ENCODE measurements around the gene TCTN2. TPM values are rescaled to one million over a fixed set of nuclear protein-coding genes. Genes with fewer than 3 reads are reported as not detected.

Gene TCTN2
- polyA plus RNA-seq, 3 donors: 0.24 to 1.1 TPM; not detected in 1

DNA sequence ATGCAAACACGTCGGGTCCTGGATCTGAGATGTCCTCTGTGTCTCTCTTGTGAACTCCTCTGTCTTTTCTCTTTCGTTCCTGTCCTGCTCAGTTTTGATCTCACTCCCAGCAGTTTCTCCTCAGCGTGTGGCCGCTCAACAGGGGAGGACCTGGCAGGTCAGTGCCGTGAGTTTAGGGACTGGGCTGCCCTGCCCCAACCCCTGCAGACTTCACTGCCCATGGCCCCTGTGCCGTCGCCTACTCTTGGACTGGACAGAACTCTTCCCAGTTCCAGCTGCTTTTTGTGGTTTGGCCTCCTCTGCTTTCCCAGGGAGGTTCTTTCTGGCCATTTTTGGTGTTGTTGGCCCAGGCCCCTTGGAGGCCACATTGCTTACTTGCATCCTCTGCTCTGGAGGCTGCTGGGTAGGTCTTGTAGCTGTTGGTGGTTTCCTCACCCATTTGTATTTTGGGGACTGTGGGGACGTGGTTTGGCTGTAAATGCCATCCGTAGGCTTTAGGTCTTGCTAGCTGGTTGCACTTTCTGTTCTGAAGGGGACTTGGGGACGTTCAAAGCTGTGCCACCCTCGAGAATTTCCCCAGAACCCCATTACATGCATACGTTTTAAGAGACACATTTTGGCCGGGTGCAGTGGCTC lies 71.1 kb downstream of the TCTN2 start:
- H3K4me1 Mint-ChIP-seq: peaks cover 33% of the 10 kb centered on the region
- intact Hi-C loops (cut with micrococcal nuclease): no loop called here

DNA sequence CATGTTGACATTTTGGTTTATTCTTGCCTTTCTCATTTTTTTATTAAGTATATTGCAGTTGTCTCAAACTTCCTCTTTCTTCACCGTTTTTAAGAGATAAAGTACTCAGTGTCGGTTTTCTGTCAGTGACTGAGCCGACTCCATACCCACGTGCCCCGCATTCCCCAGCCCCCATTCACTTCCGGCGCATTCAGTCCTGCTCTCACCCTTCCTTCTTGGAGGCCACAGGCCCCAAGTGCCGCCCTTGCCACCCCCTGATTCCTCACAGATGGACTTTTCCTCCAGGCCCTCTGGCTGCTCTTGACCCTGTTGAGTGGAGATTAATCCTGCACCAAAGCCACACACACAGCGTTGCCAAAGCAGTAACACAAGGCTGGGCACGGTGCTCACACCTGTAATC lies 72.1 kb downstream of the TCTN2 start:
- Histone ChIP-seq H3K4me2 (replicated peaks; ENCODE audit: extremely low read depth, low read length, poor library complexity, severe bottlenecking) (peak overlapping the region; percentile 47), H3K9ac (ENCODE audit: insufficient read depth, low read length, poor library complexity, severe bottlenecking) (no peak overlapping the region), H4K20me1 (ENCODE audit: insufficient read depth, low read length) (no peaks in the 10 kb centered on the region), H3K4me1 (ENCODE audit: control insufficient read depth in 1 of 2, insufficient read depth in 2 of 2, low read length in 2 of 2) (peaks cover 22 to 26% of the 10 kb centered on the region in 2 donors), H2AFZ (ENCODE audit: insufficient read depth, low read depth, low read length, poor library complexity, severe bottlenecking) (peak overlapping the region; percentile 33), H3K4me3 (replicated peaks in 1 of 3; ENCODE audit: low read depth in 2 of 3, low read length in 3 of 3) (peak overlapping the region in 1 of 3 experiments; percentile 11), H3K79me2 (ENCODE audit: insufficient read depth, low read length) (no peaks in the 10 kb centered on the region), H3K27me3 (ENCODE audit: control insufficient read depth in 2 of 2, insufficient read depth in 2 of 2, low read length in 2 of 2) (no peaks in the 10 kb centered on the region), H3K27ac (ENCODE audit: low read depth in 1 of 2, low read length in 2 of 2) (peak overlapping the region in 1 of 2 donors; percentile 13), H3K36me3 (replicated peaks in 1 of 2; ENCODE audit: control insufficient read depth in 1 of 2, insufficient read depth in 2 of 2, low read length in 2 of 2) (peaks cover 44 to 57% of the 10 kb centered on the region in 2 donors), H3K9me3 (replicated peaks in 1 of 2; ENCODE audit: control insufficient read depth in 1 of 2, insufficient read depth in 1 of 2, low read length in 2 of 2) (no peaks in the 10 kb centered on the region)
- H3K4me1 Mint-ChIP-seq: peaks cover 38% of the 10 kb centered on the region
- peaks cover 0 to 2% (median 1%) of the 10 kb centered on the region in 3 donors for H3K27me3 Mint-ChIP-seq (ENCODE audit: low read depth in 3 of 3)
- H3K9me3 Mint-ChIP-seq: no peaks in the 10 kb centered on the region
- intact Hi-C loops (cut with micrococcal nuclease): no loop called here
- peak overlapping the region in 5 of 7 donors; percentile 45 to 90 (median 73) for H3K27ac Mint-ChIP-seq
- H3K36me3 Mint-ChIP-seq: peaks cover 60 to 67% of the 10 kb centered on the region in 2 donors
- peak overlapping the region; percentile 59 to 84 for H3K4me3 Mint-ChIP-seq
- peak; percentile 10 to 32 (median 23) for DNase-seq
- TF ChIP-seq, protein P1, sequence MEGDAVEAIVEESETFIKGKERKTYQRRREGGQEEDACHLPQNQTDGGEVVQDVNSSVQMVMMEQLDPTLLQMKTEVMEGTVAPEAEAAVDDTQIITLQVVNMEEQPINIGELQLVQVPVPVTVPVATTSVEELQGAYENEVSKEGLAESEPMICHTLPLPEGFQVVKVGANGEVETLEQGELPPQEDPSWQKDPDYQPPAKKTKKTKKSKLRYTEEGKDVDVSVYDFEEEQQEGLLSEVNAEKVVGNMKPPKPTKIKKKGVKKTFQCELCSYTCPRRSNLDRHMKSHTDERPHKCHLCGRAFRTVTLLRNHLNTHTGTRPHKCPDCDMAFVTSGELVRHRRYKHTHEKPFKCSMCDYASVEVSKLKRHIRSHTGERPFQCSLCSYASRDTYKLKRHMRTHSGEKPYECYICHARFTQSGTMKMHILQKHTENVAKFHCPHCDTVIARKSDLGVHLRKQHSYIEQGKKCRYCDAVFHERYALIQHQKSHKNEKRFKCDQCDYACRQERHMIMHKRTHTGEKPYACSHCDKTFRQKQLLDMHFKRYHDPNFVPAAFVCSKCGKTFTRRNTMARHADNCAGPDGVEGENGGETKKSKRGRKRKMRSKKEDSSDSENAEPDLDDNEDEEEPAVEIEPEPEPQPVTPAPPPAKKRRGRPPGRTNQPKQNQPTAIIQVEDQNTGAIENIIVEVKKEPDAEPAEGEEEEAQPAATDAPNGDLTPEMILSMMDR (IDR thresholded peaks at IDR 0.05): no peak
- WGBS (ENCODE audit: insufficient coverage): 0% methylated on average over 9 of the region's 10 CpGs

More for the DNA sequence above, 71.1 kb downstream of the TCTN2 start:
- Mint-ChIP-seq H3K27me3 (ENCODE audit: low read depth in 3 of 3) (peaks cover 0 to 2% (median 1%) of the 10 kb centered on the region in 3 donors), H3K4me3 (peak overlapping the region in 1 of 2 donors; percentile 31), H3K9me3 (no peaks in the 10 kb centered on the region), H3K27ac (peak overlapping the region in 4 of 7 donors; percentile 35 to 54 (median 40)), H3K36me3 (peaks cover 63 to 74% of the 10 kb centered on the region in 2 donors)
- H3K4me2 ChIP-seq (replicated peaks; ENCODE audit: extremely low read depth, low read length, poor library complexity, severe bottlenecking): no peak overlapping the region
- H3K36me3 ChIP-seq (replicated peaks in 1 of 2; ENCODE audit: control insufficient read depth in 1 of 2, insufficient read depth in 2 of 2, low read length in 2 of 2): peaks cover 44 to 58% of the 10 kb centered on the region in 2 donors
- no peaks in the 10 kb centered on the region for H3K27me3 ChIP-seq (ENCODE audit: control insufficient read depth in 2 of 2, insufficient read depth in 2 of 2, low read length in 2 of 2)
- no peaks in the 10 kb centered on the region for H4K20me1 ChIP-seq (ENCODE audit: insufficient read depth, low read length)
- H3K4me1 ChIP-seq (ENCODE audit: control insufficient read depth in 1 of 2, insufficient read depth in 2 of 2, low read length in 2 of 2): peaks cover 18 to 25% of the 10 kb centered on the region in 2 donors
- 68% methylated on average over 14 of the region's 14 CpGs for WGBS (ENCODE audit: insufficient coverage)
- H2AFZ ChIP-seq (ENCODE audit: insufficient read depth, low read depth, low read length, poor library complexity, severe bottlenecking): no peak overlapping the region
- peak overlapping the region in 1 of 2 donors; percentile 9 for H3K27ac ChIP-seq (ENCODE audit: low read depth in 1 of 2, low read length in 2 of 2)
- TF ChIP-seq, protein P1 (IDR thresholded peaks at IDR 0.05): no peak
- H3K79me2 ChIP-seq (ENCODE audit: insufficient read depth, low read length): no peaks in the 10 kb centered on the region
- no peak overlapping the region for H3K9ac ChIP-seq (ENCODE audit: insufficient read depth, low read length, poor library complexity, severe bottlenecking)
- no peak for DNase-seq
- no peaks in the 10 kb centered on the region for H3K9me3 ChIP-seq (replicated peaks in 1 of 2; ENCODE audit: control insufficient read depth in 1 of 2, insufficient read depth in 1 of 2, low read length in 2 of 2)
- H3K4me3 ChIP-seq (replicated peaks in 1 of 3; ENCODE audit: low read depth in 2 of 3, low read length in 3 of 3): no peak overlapping the region

Measured in CD14-positive monocyte (primary cell).